GM04504 (cell line): ENCODE results near the gene NUCKS1.

Experiments used
- DNase-seq: peaks from one replicate; pipeline ENCODE4 v3.0.0-alpha.2; 2012; ENCODE audit warnings: low read depth

The NUCKS1 gene

DNA sequence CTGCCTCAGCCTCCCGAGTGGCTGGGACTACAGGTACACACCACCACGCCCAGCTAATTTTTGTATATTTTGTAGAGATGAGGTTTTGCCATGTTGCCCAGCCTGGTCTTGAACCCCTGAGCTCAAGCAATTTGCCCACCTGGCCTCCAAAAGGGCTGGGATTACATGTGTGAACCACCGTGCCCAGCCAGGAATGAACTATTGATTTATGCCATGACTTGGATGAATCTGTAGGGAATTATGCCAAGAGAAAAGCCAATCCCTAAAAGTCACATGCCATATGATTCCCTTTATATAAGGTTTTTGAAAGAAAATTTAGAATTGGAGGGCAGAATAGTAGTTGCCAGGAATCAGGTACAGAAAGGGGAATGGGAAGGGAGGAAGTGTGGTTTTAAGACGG lies 50.6 kb downstream of the NUCKS1 start:
- no peak for DNase-seq

DNA sequence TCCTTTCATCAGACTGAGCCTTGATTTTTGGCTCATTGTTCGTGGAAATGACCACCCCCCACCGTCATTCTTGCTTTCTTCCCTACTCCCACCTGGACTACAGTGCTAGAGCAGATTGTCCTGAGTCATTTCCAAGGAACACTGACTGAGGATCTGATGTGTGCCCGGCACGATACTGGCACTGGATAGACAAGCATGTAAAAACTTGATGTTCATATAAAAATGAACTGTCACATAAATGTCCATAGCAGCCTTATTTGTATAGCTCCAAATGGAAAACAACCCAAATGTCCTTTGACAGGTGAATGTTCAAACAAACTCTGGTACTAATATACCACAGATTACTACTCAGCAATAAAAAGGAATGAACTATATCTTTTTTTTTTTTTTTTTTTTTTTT lies 51.1 kb downstream of the NUCKS1 start:
- DNase-seq: no peak

DNA sequence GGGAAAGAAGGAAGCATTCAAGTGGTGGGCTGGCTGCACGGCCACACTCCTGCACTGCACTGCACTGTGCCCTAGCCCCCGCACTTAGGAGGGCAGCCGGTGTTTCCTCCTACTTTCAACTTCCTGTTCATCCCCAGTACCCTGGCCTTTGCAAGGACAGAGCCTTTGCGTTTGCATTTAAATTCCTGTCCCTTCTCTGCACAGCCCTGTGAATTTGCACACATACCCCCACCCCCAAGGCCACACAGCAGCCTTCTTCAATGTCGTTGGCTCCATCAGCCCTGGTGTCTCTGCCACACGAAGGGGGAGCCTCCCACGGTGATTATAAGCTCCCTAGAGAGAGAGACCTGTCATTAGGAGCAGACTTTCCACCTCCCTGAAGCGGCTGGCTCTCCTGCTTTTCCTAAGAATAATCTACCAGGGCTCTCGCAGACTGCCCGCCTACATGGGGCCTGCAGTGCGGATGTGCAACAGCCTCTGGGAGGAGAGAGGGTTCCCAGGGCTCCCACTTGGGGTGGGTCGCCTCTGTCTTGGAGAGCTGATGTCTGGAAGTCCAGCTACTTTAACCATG lies 56.5 kb downstream of the NUCKS1 start:
- no peak for DNase-seq

DNA sequence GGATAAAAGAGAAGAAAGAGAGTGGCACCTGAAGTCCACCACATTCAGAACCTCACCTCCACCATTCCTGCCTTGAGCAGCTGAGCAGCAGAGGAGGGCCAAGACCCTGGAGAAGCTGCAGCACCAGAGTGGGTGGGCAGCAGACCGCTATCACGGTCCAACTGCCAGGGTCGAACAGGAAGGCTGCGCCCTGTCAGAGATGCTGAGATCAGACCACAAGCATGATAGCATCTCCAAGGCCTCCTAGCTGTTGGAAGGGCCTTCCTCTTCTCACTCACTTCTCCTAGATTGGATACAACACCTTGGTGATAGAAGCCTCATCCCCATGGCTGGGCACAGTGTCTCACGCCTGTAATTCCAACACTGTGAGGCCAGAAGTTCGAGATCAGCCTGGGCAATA lies 57.6 kb downstream of the NUCKS1 start:
- DNase-seq: no peak

DNA sequence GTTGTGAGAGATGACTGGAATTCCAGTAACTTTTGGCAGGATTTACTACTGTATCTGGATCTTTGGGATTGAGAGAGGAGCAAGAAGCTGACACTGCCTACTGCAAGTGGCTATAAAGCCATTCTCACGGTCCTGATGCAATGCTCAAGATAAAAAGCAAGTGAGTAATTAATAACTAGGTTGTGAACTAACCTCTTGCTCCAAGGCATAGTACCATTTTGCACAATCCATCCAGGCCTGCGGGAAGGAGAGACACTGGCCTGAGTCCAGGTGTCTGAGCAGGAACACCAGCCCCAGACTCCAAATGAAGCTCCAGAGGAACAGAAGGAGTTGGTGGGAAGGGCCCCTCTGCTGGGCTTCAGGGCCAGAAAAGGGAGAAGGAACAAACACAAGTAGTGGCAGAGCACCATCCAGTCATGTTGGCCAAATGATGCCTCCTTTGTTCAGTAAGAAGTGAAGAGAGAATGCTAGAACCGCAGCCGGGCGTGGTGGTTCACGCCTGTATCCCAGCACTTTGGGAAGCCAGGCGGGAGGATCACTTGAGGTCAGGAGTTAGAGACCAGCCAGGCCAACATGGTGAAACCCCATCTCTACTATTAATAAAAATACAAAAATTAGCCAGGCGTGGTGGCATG lies 59.7 kb downstream of the NUCKS1 start:
- no peak for DNase-seq

DNA sequence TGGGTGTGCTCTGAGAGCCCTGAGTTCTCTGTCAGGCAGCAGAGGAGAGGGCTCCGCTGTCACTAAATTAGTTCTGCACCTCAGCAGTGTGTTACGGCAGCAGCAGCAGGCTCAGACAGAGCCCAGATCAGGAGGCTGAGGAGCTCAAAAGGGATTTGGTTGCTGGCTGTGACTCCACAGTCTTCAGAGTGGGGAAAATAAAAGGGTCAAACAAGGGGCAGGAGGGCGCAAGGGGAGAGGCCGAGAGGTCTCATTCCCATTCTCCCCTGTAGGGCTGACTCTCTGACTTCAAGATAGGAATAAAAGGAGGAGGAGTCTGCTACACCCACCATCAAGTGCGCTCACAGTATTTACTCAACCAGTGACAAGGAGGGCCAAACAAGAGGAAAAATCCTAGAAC lies 60.5 kb downstream of the NUCKS1 start:
- no peak for DNase-seq

DNA sequence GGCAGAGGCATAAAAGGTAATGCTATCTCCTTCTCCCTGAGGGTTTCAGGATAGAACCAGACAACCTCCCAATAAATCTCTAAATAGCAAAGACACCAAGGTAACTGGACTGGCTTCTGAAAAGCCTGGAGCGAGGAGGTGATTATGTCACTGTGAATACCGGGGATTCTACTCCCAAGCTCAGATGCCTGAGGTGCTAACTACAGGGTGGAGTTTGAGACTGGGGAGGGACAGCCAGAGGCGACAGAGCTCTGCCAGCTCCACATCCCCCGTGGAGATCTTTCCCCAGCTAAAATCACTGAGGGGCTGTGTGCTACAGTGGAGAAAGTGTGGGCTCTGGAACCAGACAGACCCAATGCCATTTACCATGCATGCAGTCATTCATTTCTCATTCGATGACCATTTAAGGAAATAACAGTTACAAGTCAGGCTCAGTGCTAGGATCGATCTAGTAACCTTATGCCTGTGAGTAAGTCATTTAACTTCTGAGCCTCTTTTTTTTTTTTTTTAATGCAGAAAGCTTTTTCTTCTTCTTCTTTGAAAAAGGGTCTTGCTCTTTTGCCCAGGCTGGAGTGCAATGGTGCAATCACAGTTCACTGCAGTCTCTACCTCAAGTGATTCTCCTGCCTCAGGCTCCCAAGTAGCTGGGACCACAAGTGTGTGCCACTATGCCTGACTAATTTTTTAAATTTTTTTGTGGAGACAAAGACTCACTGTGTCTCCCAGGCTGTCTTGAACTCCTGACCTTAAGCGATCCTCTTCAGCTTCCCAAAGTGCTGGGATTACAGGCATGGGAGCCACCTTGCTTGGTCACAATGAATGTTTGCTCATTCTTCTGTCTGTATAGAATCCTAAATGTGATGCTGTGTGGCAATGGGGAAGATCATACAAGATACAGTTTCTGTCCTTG lies 61.6 kb downstream of the NUCKS1 start:
- no peak for DNase-seq

DNA sequence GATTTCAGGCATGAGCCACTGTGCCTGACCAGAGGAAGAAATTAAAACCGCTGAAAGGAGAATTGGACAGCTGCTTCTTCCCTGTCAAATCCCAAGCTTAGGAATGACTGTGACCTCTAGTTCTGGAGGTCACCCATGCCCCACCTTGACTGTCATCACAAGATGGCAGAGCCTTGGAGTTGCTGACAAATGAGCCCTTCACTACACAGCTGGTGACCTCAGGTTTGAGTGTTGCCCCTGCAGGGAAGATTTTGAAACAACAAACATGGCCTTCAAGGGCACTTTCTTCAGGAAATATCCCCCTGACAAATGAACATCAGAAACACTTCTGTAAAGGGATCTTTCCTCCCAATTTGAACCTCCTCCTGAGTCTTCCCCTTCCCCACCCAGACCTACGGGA lies 62.7 kb downstream of the NUCKS1 start:
- no peak for DNase-seq

DNA sequence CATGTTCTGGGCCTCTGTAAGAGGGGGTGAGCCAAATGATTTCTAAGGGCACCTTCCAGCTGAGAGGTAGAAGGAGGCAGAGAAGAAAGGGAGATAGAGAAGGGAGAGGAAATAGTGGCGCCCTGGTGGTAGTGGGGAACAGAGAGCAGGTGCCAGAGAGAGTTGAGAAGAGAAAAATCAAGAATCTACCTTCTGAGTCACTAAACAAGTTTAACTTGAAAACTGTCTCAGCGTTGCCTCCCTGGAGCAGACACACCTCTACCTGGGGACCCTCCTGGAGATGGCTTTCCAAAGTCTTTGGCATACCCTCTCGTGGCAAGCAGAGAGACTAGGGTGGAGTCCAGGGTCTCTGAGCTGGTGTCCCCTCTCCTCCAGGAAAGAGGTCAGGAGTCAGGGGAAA lies 68.6 kb downstream of the NUCKS1 start:
- no peak for DNase-seq

DNA sequence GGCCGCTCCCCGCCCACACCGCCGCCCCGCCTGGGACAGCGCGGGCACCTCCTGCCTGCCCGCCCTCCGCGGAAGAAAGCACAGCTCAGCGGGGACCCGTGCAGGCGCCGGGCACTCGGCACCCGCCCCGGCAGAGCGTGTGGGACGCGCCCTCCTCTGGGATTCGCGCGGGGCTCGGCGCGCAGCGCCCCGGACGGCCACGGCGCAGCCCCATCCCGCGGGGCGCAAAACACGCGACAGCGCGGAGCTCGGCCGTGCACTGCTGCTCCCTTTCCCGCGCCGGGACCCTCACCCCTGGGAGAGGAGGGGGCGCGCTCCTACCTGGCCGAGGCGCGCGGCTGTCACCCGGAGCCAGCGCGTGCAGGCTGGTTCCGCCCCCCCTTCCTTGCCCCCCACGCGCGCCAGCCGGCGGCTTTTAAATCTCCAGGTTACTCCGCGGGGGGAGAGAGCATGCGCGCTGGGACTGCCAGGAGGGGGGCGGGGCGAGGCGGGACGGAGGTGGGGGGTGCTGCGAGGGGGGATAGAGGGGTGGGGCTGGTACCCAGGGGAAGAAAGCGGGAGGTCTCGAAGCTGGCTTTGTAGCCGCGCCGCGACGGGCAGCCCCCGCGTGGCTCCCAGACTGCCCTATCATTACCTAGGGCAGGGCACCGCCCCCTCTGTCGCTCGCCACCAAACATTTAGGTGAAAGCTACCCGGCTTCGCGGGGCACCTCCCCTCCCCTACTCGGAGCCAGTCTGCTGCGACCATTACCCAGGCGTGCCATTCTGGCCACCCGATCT lies 69.7 kb downstream of the NUCKS1 start, which contains the start of gene SLC45A3:
Gene SLC45A3 (minus strand): TSS at position 437 of the 779 bp plus-strand sequence. CDS start 15,853 bp downstream, outside the sequence.
- DNase-seq: no peak

DNA sequence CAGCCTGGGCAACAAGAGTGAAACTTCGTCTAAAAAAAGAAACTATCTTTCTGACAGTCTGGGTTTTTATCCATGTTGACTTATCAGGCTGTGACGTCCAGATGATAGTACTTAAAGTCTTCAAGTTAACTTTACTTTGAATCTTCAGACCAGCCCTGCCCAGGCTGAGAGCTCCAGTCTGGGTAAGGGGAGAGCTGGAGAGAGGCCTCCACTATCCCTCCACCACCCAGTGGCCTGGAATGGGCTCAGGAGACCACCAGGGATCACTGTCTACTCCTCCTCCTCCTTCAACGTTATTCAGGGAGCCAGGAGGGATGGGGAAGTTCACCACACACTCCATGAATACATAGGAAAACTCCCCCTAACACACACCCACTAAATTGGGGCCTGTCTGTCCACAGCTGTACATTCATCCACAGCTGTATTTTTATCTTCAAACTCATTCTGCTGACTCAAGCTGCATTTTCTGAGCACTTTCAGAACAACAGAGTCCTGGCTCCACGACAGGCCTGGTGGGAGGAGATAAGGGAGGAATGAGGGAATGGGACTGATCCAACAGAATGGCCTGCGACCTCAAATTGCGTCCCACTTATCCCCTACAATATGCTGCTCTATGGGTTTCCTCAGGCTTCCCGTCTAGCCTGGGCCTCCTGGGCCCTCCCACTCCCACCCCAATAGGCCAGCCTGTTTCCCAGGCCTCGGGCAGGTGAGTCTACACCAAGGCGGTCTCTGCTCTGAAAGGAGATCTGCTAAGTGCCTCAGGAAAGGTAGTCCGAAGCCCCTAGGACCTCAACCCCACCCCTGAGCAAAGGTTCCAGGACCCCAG lies 71.5 kb downstream of the NUCKS1 start:
- DNase-seq: no peak

DNA sequence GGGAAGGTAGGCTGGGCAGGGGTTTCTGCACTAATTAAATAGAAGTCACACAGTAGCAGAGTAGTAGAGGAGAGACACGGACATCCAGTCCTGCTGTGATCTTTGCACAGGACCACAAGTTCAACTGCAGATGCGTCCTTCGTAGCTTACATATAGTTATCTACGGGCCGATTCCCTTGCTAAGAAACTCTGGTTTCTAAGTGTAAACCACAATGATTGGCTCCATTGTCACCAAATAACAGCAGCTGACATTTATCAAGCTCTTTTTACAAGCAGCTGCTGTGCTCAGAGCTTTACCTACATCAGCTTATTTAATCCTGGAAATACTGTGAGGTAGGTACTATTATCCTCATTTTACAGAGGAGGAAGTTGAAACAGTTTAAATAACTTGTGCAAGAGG lies 72.8 kb downstream of the NUCKS1 start:
- DNase-seq: no peak

DNA sequence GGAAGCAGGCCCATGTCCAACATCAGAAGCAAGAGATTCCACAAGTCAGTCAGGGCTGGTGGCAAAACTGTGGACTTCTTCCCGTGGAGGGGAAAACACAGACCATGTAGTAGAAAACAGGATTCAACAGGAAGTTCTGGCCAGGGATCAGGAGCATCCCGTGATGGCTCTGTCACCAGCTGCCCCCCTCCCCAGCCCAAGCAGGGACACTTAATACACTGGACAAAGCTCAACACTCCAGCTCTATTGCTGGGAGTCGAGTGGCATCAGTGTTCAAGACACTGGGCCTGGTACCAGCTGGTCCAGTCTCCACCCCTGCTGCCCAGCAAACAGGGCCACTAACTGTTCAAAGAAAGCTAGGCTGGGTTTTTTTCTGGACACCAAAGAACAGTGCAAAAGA lies 73.4 kb downstream of the NUCKS1 start:
- DNase-seq: no peak

DNA sequence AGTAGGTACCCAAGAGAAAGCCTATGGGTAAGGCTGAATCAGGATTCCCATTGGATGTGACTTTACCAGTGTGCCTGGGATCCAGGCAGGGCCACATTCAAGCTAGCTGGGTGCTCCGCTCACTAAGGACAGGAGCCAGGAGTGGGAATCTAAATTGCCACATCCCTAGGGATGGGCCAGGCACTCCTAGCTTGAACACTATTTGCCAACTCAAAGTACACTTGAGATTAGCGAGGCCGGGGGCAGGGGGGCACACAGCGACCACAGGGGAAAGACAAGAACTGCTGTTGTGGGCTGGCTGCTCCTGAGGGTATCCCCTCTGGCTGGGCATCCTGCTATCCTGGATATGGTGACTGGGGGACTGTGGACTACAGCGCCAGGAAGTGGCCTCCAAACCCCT lies 74.0 kb downstream of the NUCKS1 start:
- DNase-seq: no peak

DNA sequence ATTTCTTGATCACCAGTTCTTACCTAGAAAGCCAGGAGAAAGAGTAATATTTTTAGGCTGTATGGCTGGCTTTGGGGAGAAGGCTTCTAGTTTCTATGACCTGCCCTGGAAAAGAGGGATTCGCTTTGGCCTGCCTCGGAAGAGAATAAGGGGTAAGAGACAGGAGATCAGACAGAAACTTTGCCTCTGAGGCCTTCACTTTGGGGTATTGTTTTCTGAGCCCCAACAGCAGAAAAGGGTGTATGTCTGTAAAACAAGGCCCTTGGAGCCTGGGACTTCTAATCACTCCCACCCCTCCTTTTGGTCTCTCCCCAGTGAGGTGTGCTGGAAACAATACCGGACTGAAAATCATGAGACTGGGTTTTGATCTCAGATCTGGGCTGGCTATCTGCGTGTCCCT lies 74.7 kb downstream of the NUCKS1 start:
- DNase-seq: no peak

DNA sequence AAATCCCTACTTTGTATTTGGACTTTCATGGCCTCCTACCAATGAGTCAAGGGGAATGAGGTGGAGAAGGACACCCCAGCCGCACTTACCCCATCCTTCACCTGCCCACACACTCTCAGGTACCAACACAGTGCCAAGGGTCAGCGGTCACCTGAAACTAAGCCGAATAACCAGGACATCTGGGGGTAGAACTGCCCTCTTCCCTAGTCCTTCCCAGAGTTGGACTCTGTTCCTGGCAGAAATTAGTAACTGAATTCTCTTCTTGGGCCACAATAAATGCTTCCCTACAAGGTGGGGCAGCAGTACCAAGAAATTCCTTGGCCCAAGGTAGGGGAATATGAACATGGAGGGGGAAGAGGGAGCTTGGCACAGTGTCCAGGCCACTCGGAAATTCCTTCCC lies 77.0 kb downstream of the NUCKS1 start:
- DNase-seq: no peak

DNA sequence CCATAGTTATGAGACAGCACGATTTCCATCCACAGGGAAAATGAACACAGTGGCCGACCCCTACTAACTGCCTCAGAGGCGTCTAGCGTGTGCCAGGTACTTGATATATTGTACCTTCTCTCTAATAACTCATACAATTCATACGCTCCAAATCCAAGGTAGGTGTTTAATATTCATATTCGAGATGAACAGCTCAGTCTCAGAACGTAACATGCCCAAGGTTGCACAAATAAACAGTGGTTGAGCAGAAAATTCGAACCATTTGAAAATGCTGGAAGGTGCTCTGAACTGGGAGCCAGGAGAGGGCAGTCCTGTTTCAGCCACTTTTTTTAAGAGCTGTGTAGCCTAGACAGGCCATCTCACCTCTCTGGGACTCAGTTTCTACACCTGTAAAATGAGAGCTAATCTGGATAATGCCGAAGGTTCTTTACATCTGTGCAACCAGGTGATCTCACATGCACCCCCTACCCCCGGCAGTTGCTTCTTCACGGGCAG lies 77.5 kb downstream of the NUCKS1 start:
- no peak for DNase-seq

DNA sequence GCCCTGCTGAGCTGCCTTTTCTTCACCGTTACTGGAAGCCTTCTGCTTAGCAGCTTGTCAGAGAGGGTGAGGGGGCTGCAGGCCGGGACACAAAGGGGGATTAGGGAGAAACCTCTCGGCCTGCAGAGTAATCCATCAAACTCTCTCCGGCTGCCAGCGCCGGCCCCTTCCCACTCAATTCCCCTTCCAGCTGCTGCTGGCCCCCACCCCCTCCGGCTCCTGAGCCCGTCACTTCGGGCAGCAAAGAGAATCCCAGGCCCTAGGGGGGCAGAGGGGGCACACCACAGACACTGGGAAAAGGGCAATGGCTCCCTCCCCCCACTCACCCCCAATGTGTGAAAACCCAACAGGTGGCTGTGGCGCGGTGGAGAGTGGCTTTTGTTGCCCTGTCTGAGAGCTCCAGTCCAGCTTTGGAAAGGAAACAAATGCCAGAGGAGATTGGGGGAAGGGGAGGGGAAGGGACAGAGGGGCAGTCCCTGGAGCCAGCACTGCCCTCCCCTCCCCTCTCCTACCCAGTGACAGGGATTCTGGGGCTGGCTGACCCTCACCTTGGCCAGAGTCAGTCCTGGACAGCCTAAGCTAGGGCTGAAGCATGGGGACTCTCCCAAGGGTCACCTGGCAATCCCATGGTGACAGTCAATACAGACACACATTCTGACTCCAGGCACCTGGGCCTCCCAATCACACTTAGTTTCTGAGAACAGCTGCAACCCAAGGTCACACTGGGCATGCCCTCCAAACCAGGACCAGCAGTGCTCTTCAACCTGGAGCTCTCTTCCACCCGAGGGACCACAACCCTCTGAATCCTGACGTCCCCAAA lies 79.2 kb downstream of the NUCKS1 start:
- DNase-seq: no peak

DNA sequence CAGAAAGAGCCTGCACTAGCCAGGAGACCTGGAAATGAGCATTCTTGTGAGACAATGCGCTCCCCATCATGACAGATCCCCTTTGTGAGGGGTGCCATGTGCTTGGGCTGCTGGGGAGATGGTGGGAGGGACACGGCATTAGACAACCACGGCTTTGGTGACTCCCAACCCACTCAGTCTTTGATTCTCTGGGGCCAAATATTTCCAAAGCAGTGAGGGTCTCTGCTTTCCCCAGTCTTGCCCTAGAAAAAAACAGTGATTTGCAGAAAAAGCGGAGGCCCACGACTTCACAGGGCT lies 79.9 kb downstream of the NUCKS1 start:
- no peak for DNase-seq

DNA sequence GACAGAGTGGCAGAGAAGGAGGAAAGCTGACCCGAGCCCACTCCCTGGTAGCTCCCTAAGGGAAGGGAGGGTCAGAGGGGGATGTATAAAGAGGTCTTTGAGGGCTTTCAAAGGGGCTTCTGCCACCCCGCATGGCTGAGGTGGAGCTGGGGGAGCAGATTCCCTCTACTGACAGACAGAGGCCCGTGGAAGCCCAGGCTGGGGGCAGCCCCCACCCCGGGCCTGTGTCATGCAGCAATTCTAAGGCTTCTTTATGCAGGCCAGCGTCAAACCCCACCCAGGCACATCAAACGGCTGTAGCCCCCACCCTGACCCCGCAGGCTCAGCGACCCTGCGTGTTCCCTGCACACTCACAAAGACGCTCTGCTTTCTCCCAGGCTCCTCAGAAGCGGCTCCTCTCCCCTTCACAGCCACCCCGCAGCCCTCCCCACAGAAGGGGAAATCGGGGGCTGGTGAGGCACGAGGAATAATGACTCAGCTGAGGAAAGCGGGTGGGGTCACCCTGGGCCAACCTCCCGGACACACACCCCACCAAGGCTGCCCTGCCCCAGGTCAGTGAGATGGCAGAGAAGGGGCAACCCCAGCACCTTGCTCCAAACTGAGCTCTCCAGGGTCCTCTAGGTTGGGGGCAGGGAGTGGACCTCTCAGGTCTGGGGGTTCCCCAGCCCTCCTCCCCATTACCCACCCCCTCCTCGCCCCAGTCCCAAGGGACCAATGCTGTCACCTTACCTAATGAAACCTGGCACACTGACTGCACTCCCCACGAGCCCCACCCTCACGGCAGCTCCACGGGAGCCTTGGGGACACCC lies 80.4 kb downstream of the NUCKS1 start:
- DNase-seq: no peak
